Measurements from ENCODE around the gene WDR86. TPM values are rescaled to one million over a fixed set of nuclear protein-coding genes. Genes with fewer than 3 reads are reported as not detected.

WDR86 gene
- total RNA-seq, 2 donors from 2014 or later: 0.45 TPM; not detected in 1

DNA sequence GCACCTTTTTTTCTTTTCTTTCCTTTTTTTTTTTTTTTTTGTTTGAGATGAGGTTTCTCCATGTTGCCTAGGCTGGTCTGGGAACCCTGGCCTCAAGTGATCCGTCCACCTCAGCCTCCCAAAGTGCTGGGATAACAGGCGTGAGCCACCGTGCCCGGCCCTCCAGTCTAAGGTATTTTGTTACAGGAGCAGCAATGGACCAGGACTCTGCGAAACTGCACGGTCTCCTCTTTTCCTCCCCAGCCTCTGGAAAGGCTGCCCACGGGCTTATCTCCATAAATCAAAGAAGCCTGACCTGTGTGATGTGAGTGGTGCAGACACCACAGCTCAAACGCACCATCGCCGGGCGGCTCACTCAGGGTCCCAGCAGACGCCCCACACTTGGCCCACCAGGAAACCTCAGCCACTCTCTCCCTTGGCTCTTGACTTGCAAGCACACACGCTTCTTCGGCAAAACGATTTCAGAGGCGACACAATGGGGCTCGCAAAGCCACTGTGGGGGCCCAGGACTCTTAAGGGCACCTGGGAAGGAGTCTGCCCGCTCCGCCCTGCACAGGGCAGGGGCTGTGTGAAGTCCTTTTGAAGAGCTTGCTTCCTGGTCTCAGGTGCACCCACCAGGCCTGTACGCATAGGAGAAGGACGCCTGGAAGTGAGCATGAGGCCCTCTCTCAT lies 20.6 kb downstream of the WDR86 start:
- Mint-ChIP-seq H3K4me3 (no peak overlapping the region), H3K9me3 (no peaks in the 10 kb centered on the region), H3K27ac (no peak overlapping the region), H3K27me3 (no peaks in the 10 kb centered on the region), H3K36me3 (ENCODE audit: low read depth) (no peaks in the 10 kb centered on the region), H3K4me1 (peaks cover 3% of the 10 kb centered on the region)
- no peak for ATAC-seq (replicated peaks)

- Mint-ChIP-seq H3K4me1 (peaks cover 3% of the 10 kb centered on the region), H3K4me3 (no peak overlapping the region), H3K27me3 (no peaks in the 10 kb centered on the region), H3K36me3 (ENCODE audit: low read depth) (no peaks in the 10 kb centered on the region), H3K27ac (no peak overlapping the region), H3K9me3 (no peaks in the 10 kb centered on the region)
- no peak for ATAC-seq (replicated peaks)
Measured at GRCh38 chr7:151388430-151388829, 21.4 kb downstream of the WDR86 start.

DNA sequence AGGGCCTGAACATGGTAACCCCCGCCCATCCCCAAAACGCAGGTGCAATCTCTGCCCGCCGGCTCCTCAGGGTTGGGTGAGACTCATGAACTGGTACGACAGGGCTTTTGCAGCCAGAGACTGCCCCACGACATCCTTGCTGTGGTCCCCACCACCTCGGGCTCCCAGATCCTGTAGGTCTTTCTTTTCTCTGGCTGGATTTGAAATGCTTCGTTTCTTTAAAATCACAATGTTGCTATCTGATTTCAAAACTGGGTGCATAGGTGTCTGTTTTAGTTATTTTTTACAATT lies 21.9 kb downstream of the WDR86 start:
- no peaks in the 10 kb centered on the region for H3K36me3 Mint-ChIP-seq (ENCODE audit: low read depth)
- H3K4me1 Mint-ChIP-seq: peaks cover under 1% of the 10 kb centered on the region
- H3K27me3 Mint-ChIP-seq: no peaks in the 10 kb centered on the region
- H3K27ac Mint-ChIP-seq: no peak overlapping the region
- no peaks in the 10 kb centered on the region for H3K9me3 Mint-ChIP-seq
- no peak for ATAC-seq (replicated peaks)
- no peak overlapping the region for H3K4me3 Mint-ChIP-seq

DNA sequence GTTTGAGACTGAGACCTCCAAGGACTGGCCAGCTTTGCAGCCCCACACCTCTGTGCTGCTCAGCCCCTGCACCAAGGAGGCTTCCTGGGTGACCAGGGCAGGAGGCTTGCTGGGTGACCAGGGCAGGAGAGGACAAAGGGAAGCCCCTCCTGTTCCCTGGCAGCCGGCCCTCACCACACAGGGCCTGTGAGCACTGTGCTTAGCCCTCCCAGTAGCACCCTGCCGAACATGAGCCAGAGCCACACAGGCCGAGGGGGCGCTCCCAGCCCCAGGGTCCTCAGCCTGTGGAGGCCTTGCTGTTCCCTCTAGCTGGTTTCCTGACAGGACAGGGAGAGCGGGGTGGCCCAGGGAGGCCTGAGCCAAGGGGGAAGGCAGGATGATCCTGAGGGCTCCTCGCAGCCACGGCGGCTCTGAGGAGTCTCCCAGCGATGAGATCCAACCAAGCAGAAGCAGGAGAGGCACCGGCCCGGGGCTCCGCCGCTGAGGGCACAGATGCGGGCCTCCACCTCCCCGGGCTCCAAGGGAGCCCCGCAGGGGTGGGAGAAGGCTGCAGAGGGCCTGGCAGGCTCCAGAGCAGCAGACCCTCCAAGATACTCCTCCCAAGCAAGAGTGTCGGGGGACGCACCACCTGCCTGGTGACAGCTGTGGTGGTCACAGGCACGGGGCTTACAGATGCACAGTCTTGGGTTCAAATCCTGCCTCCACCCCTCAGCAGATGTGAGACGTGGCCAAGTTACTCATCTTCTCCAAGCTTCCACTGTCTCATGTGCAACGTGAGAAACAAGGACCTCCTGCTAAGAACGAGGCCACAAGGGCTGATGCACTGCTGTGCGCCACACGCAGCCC lies 22.5 kb downstream of the WDR86 start:
- Mint-ChIP-seq H3K4me1 (peaks cover 2% of the 10 kb centered on the region), H3K36me3 (ENCODE audit: low read depth) (no peaks in the 10 kb centered on the region), H3K4me3 (no peak overlapping the region), H3K27ac (no peak overlapping the region), H3K27me3 (no peaks in the 10 kb centered on the region), H3K9me3 (no peaks in the 10 kb centered on the region)
- ATAC-seq (replicated peaks): no peak

DNA sequence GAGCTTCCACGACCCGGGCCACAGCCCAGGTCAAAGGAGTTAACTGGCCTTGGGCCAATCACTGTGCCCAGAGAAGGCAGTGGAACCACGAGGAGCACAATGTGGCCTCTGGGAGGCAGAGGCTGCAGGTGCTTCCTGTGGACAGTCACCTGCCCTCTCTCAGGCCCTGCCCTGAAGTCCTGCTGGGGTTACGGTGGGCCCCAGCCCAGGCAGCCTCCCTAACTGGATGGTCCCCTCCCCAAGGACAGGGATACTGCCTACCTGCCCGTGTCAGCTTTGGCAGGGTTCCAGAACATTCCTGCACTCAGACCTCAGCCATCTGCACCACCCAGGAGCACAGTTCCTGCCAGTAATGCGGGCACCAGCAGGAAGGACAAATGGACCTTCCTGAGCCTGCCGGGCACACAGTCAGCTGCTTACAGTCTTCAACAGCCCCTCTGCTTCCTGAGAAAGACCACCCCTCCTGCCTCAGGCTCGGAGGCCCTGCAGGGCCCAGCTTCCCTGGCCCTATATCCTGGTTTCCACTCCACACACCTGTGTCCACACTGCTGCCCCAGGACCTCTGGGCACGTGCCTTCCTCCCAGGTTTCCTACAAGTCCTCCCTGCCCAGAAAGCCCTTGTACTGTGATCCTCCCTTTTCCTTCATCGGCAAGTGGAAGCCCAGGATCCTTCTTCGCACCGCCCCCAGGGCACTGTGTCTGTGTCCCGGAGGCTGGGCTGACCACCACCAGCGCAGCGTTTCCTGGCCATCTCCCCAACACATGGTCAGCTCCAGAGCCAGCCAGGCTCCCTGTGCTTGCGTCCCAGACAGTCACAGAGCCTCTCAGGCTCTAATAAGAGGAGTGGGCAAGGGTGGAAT lies 23.3 kb downstream of the WDR86 start:
- Mint-ChIP-seq H3K36me3 (ENCODE audit: low read depth) (no peaks in the 10 kb centered on the region), H3K27ac (no peak overlapping the region), H3K4me1 (peaks cover 4% of the 10 kb centered on the region), H3K9me3 (no peaks in the 10 kb centered on the region), H3K4me3 (no peak overlapping the region), H3K27me3 (no peaks in the 10 kb centered on the region)
- ATAC-seq (replicated peaks): no peak

DNA sequence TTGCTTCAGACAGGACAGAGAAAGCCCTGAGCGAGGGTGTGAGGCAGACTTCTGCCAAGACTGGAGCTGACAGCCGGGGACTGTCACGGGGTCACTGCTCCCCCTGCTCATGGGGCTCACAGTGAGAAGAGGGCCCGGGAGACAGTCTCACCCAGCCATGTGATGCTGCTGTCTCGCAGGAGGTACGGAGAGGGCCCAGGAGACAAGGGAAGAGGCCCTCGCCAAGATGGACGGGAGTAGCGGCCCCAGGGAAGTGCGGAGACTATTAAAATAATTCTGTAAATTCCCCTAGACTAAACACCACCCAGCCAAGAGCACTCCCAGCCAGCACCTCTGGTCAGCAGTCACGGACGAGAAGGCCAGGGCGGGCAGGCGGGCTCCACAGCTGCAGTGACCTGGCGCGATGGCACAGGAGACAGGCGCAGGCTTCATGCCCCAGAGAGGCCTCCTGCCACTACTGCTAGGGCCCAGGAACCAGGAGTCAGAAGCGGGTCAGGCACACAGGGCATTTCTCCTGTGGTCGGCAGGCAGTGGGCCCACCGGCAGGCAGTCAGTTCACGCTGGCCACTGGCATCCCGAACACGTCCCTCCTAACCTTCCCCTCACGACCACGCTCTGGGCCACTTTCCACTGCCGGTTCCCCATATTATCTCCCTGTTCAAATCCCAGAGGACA lies 24.1 kb downstream of the WDR86 start:
- ATAC-seq (replicated peaks): no peak
- Mint-ChIP-seq H3K27ac (no peak overlapping the region), H3K27me3 (no peaks in the 10 kb centered on the region), H3K36me3 (ENCODE audit: low read depth) (no peaks in the 10 kb centered on the region), H3K4me1 (peaks cover 4% of the 10 kb centered on the region), H3K9me3 (no peaks in the 10 kb centered on the region), H3K4me3 (no peak overlapping the region)

DNA sequence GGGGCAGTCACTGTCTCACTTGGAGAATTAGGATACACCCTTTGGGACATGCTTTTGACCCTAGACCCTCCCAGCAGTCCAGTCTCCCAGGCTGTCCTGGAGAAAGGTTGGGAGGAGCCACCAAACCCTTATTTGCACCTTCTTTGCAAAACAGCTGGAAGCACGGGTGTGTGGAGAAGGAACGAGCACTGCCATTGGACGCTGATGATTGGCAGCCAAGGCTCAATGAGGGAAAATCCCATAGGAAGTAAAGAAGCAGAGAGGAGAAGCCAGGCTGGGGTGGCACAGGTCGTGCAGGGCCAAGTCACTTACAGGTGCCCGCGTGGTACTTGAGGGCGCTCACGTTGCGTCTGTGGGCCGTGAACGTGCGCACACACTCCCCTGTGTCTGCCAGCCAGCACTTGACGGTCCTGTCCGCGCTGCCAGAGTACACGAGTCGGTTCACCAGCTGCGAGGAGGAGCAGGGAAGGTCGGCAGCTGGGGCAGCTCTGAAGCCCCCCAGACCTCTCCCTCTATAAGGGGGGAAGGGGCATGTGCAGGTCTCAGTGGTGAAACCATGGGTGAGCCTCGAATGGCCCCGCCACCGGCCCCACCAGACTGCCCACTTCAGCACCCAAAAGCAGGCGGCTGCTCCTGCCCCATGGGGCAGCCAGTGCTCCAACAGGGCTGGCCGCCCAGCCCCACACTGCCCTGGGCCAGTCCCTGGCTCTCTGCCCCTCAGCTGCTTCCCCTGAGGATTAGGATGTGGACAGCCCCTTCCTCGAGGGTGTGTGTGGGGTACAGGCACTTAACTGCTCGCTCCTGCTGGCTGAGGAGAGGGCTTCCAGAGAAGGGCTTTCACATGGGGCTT lies 24.8 kb downstream of the WDR86 start:
- ATAC-seq (replicated peaks): no peak
- H3K27ac Mint-ChIP-seq: no peak overlapping the region
- H3K36me3 Mint-ChIP-seq (ENCODE audit: low read depth): no peaks in the 10 kb centered on the region
- H3K9me3 Mint-ChIP-seq: no peaks in the 10 kb centered on the region
- peaks cover 4% of the 10 kb centered on the region for H3K4me1 Mint-ChIP-seq
- H3K27me3 Mint-ChIP-seq: no peaks in the 10 kb centered on the region
- H3K4me3 Mint-ChIP-seq: no peak overlapping the region

DNA sequence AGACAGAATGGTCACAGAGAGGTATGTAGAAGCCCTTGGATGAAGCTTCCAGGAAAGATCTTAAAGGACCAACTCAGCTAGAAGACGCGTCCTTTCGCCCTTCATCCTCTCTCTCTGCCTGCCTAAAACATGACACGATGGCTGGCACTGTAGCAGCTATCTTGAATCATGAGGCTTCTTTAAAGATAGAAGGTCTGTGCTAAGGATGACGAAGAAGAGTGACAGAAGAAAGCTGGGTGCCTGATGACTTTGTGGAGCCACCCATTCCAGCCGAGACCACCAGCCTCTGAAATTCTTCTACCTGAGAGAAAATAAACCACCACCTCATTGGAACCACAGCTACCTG lies 25.5 kb downstream of the WDR86 start:
- peaks cover 7% of the 10 kb centered on the region for H3K4me1 Mint-ChIP-seq

GRCh38 chr7:151383638-151384351 lies 26.0 kb downstream of the WDR86 start:
- ATAC-seq (replicated peaks): no peak
- Mint-ChIP-seq H3K4me3 (no peak overlapping the region), H3K27ac (no peak overlapping the region), H3K36me3 (ENCODE audit: low read depth) (no peaks in the 10 kb centered on the region), H3K27me3 (no peaks in the 10 kb centered on the region), H3K4me1 (peaks cover 8% of the 10 kb centered on the region), H3K9me3 (no peaks in the 10 kb centered on the region)

More for the DNA sequence above, 25.5 kb downstream of the WDR86 start:
- Mint-ChIP-seq H3K36me3 (ENCODE audit: low read depth) (no peaks in the 10 kb centered on the region), H3K27ac (no peak overlapping the region), H3K9me3 (no peaks in the 10 kb centered on the region), H3K27me3 (no peaks in the 10 kb centered on the region), H3K4me3 (no peak overlapping the region)
- ATAC-seq (replicated peaks): no peak

GRCh38 chr7:151382079-151382885 lies 27.6 kb downstream of the WDR86 start:
- ATAC-seq (replicated peaks): peak; percentile 50
- peak overlapping the region; percentile 72 for H3K4me3 Mint-ChIP-seq
- no peaks in the 10 kb centered on the region for H3K27me3 Mint-ChIP-seq
- H3K4me1 Mint-ChIP-seq: peaks cover 8% of the 10 kb centered on the region
- peaks cover 14% of the 10 kb centered on the region for H3K36me3 Mint-ChIP-seq (ENCODE audit: low read depth)
- H3K27ac Mint-ChIP-seq: no peak overlapping the region
- no peaks in the 10 kb centered on the region for H3K9me3 Mint-ChIP-seq

GRCh38 chr7:151381348-151382078 lies 28.3 kb downstream of the WDR86 start:
- Mint-ChIP-seq H3K36me3 (ENCODE audit: low read depth) (peaks cover 21% of the 10 kb centered on the region), H3K27ac (no peak overlapping the region), H3K9me3 (no peaks in the 10 kb centered on the region), H3K4me3 (peak overlapping the region; percentile 72), H3K27me3 (no peaks in the 10 kb centered on the region), H3K4me1 (peaks cover 8% of the 10 kb centered on the region)
- peak; percentile 63 for ATAC-seq (replicated peaks)

DNA sequence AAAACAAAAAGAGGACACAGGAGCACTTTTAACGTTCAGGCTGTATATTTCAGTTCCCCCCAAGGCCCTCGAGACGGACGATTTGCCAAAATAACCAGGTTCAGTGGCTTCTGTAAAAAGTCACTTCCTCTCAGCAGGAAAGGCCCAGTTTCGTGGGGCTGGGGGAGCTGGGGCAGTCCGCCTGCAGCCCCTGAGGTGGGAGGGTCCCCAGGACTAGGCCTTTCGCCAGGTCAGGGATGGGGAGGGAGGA lies 28.8 kb downstream of the WDR86 start:
- peak overlapping the region; percentile 43 for H3K4me3 Mint-ChIP-seq
- no peaks in the 10 kb centered on the region for H3K9me3 Mint-ChIP-seq
- no peak for ATAC-seq (replicated peaks)
- peaks cover 8% of the 10 kb centered on the region for H3K4me1 Mint-ChIP-seq
- H3K27ac Mint-ChIP-seq: no peak overlapping the region
- no peaks in the 10 kb centered on the region for H3K27me3 Mint-ChIP-seq
- H3K36me3 Mint-ChIP-seq (ENCODE audit: low read depth): peaks cover 25% of the 10 kb centered on the region
